Fibroblast of skin of left biceps (primary cell): ENCODE measurements around the gene RNF114.
"Not testable (repeated sequence)": the region's sequence is repeated elsewhere in the genome, so short reads cannot be mapped to it uniquely, and the experiment has no call there.

Experiments used
- DNase-seq, 2 experiments: peaks; one replicate each; pipeline ENCODE4 v3.0.0-alpha.2; 2013; ENCODE audit warnings: low read depth in 2 of 2

The RNF114 gene

DNA sequence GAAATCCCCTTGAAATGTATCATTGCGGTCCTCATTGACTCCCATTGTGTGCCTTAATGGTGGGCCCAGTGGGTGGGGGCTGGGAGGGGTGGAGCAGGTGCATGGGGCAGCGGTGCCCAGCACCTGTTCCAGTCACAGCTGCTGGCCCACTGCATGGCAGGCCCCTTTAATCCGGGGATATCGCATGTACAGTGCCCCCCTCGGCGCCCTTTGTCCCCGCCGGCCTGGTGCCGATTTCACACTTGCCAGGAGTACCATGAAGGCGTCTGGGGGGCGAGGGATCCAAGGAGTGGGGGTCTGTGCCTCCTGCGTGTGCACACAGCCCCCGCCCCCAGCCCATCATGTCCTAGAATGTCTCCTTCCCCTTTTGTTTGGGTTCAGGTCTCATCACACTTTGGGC lies 49.4 kb downstream of the RNF114 start:
- DNase-seq: no peak

DNA sequence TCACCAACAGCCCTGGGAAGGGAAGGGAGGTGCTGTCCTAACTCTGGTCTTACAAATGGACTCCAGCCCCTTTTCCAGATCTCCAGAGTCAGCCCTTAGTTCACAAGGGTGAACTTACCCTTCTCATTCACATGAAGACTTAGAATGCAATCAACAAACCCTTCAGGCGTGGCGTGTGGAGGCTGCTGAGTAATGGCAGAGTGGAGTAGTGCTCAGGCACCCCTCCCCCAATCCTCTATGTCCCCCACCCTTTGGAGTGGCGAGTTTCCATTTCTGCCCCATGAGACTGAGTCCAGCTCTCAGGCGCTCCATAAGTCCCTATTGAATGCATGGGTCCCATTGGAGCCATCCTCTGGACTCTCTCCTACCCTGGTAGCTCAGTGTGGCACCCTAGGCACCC lies 49.9 kb downstream of the RNF114 start:
- DNase-seq: no peak

DNA sequence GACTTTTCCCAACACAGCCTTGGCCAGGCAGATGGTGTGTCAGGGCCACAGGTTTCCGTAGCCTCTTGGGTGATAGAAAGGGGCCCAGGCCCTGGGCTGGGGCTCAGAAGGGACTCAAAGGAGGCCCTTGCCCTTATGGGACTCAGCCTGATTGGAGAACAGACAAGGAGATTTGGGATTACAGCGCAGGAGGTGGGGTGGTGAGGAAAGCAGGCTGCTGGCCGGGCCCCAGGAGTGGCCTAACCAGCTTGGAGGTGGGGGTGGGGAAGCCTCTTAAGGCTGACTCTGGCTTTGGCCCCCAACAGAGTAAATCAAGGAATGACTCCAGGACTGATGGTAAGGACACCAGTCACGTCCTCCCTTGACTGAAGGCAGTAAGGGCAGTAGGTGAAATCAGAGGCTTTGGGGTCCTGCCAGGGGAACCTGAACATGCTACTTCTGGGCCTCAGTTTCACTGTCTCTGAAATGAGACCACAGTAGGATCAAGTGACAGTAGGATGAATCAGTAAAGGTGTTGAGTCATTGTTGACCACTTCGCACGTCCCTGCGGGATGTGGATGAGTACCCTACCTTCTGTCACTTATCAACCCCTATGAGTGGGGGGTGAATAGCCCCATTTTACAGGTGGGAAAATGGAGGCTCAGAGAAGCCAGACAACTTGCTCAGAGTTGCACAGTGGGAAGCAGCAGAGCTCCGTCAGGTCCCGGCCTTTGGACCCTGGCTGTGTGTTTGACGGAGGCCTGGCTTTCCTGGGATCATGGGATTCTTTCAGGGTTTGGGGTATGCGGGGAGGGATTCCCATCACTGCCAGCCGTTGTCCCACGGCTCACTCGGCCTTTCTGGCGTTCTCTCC lies 51.0 kb downstream of the RNF114 start:
- no peak for DNase-seq

DNA sequence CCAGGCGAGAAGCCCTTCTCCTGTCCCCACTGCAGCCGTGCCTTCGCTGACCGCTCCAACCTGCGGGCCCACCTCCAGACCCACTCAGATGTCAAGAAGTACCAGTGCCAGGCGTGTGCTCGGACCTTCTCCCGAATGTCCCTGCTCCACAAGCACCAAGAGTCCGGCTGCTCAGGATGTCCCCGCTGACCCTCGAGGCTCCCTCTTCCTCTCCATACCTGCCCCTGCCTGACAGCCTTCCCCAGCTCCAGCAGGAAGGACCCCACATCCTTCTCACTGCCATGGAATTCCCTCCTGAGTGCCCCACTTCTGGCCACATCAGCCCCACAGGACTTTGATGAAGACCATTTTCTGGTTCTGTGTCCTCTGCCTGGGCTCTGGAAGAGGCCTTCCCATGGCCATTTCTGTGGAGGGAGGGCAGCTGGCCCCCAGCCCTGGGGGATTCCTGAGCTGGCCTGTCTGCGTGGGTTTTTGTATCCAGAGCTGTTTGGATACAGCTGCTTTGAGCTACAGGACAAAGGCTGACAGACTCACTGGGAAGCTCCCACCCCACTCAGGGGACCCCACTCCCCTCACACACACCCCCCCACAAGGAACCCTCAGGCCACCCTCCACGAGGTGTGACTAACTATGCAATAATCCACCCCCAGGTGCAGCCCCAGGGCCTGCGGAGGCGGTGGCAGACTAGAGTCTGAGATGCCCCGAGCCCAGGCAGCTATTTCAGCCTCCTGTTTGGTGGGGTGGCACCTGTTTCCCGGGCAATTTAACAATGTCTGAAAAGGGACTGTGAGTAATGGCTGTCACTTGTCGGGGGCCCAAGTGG lies 51.9 kb downstream of the RNF114 start:
- no peak for DNase-seq

DNA sequence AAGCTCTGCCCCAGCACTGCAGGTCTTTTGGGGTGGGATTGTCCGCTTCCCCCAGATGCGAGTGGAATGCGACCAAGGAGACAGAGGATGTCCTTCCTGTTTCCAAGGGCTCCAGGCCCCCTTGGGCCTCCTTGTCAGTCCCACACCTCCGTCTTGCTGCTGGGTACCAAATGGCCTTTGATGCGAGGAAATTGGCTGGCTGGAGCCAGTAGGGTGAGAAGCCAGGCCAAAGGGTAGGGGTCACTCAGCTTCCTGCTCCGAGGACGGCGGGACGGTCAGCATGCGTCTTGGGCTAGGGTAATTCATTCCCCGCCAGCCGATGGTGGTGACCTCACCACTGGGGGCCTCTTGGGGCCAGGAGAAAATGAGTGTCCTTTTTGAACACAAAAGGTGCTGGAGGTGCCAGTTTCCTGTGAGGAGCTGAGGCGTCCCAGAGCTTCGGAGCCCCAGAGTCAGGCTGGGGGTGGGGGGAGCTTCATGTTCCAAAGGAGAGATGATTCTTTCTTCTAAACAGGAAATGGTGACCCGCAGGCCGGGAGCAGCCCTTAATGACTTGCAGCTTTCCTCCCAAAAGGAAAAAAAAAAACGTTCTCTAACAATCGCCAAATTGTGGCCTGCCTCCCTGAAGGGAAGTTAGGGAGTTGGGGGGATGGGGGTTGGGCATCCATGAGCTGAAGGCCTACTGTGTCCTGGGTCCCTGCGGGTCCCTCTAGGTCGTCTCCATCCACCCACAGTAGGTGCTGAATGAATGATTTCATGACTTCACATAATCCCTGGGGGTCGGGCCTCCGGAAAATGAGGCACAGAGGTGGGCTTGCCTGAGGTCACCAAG lies 53.3 kb downstream of the RNF114 start:
- DNase-seq: peak; percentile 73 to 78

DNA sequence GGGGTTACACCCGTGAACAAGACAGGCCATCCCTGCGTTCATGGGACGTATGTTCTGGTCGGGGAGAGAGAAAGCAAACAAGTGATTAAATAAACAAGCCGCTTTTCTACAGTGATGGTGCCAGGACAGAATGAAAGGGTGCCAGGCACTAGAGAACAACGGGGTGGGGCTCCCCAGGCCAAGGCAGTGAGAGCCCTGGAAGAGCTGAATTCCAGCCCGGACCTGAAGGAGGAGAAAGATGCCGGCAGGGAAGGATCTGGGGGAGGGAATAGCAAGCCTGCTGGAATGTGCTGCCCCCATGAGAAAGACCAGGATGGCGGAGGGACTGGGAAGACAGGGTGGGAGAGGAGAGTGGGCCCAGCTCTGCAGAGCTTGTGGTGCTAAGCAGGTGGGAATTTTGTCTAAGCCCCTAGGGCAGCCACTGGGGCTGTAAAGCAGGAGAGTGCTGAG lies 54.1 kb downstream of the RNF114 start:
- no peak for DNase-seq

DNA sequence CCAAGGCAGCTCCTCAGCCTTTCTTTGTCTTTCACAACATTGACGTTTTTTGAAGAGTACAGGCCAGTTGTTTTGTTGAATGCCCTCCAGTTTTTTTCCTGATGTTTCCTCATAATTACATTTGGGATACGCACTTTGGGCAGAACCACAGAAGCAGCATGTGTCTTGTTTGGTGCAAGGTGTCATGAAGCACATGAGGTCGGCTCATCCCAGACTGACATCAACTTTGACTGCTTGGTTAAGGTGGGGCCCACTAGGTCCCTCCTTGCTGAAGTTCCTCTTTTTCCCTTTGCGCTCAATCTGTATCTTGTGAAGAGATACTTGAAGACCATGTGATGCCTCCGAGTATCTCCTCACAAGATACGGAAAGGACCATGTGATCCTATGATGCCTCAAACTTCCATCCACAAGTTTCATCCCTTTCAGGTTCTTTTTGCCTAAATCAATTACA lies 57.1 kb downstream of the RNF114 start:
- DNase-seq: no peak

DNA sequence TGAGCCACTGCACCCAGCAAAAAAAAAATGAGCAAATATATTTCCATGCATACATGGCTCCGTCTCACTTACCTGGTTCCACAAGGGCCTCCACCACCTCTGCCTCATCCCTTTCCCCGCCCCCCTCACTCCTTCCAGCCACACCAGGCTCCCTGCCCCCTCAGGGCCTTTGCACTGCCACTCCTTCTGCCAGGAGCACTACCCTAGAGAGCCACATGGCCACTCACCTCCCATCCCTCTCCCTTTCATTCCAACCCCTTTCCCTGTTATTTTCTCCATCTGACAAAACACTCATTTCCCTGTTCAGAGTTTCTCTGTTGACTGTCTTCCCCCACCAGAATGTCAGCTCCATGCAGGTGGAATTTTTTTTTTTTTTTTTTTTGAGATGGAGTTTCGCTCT lies 59.4 kb downstream of the RNF114 start:
- no peak for DNase-seq

DNA sequence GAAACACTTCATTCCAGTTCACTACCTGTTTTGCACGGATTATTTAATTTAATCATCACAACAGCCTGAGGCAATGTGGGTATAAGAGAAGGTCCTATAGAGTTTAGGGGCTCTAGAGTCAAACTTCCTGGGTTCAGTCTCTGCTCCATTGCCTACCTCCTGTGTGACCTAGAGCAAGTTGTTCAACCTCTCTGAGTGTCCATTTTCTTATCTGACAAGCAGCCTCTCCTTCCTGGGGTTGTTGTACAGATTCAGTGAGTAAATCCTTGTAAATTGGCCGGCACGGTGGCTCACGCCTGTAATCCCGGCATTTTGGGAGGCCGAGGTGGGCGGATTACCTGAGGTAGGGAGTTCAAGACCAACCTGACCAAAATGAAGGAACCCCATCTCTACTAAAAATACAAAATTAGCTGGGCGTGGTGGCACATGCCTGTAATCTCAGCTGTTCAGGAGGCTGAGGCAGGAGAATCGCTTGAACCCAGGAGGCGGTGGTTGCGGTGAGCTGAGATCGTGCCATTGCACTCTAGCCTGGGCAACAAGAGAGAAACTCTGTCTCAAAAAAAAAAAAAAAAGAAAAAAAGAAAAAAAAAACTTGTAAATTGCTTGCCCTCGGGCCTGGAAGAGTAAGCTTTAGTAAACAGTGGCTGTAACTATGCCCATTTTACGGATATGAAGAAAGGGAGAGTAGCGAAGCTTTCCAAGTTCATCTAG lies 62.4 kb downstream of the RNF114 start:
- DNase-seq: not testable (repeated sequence)

DNA sequence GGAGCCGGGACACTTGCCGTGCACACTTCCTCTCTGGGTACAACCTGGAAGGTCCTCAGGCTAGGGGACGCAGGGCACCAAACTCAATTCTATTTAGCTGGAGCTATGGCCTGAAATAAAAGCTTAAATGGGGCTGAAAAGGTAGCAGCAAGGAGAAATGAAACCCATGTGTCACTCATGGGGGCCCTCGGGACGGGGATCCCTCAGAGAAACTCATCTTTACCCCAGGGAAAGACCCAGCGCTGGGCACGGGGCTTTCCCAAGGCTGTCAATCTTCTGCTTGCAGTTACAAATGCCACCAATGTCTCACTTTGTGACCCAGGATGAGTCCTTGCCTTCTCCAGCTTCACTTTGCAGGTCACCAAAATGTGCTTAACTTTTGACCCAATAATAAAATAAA lies 63.1 kb downstream of the RNF114 start:
- DNase-seq: no peak

DNA sequence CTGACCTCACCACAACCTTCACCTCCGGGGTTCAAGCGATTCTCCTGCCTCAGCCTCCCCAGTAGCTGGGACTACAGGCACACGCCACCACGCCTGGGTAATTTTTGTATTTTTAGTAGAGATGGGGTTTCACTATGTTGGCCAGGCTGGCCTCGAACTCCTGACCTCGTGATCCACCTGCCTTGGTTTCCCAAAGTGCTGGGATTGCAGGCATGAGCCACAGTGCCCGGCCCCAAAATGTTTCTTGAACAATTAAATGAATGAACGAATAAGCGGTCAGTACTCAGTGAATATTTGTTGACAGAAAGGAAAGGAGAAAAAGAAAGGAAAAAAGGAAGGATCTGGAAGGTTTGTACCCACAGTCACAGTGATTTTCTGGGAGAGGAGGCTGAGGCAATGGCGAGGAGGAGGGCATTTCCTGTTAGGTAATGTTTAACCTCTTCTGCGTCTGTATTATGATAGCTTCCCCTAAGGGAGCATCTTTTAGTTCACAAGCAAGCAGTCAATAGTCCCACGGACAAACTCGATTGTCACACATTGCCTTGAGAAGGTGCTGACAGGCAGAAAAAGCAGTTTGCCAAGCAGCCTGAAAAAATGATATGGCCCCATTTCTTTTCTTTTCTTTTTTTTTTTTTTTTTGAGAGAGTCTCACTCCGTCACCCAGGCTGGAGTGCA lies 64.5 kb downstream of the RNF114 start:
- DNase-seq: not testable (repeated sequence)

DNA sequence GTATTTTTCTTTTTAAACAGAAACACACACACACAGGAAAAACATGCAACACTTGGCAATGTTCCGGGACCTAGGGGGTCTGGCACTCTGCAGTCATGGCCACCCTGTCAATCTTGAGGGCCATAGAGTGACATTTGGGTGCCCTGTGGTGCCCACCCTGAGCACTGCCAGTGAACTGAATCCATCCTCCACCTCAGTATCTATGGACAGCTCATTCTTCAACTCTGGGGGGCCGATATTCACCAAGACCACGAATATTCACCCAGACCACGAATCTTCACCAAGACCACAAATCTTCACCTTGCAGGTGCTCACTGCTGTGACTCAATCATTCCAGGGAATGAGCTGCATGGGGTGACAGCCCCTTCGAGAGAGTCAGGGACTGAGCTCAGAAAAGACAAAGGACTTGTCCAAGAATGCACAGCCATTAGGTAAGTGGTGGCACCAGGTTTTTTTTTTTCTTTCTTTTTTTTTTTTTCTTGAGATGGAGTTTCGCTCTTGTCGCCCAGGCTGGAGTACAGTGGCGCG lies 65.7 kb downstream of the RNF114 start:
- no peak for DNase-seq

DNA sequence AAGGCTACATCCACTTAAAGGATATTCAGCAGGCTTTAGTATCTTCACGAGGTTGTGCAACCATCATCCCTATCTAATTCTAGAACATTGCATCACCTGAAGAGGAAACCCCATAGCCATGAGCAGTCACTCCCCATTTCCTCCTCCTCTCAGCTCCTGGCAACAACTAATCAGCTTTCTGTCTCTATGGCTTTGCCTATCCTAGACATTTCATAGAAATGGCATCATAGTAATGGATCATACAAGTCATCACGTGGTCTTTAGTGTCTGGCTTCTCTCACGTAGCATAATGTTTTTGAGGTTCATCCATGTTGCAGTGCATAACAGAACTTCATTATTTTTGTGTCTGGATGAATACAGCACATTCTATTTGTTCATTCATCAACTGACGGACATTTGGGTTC lies 67.1 kb downstream of the RNF114 start:
- peak; percentile 87 to 90 for DNase-seq
